ENCODE results near the gene SCAMP1.

DNA sequence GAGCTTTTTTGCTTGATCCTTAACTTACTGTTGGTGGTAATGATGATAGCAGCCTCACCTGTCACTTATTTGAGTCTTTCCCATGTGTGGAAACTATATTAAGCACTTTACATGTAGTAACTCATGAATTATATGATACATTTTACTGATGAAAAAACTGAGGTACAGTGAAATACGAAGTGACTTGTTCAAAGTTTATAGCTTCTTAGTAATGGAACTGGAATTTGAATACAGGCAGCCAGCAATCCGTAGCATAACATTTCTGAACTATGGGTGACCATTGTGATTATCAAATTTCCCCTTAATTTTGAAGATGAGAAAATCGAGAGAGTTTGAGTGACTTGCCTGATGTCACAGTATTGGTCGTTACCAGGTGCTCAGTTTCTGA is 17.3 kb downstream of the SCAMP1 start:
- no peak for TF ChIP-seq POLR2A (IDR thresholded peaks at IDR 0.05; ENCODE audit: low read length)
- TF ChIP-seq GATA1 (IDR thresholded peaks at IDR 0.05; ENCODE audit: low read depth, low read length): no peak
